HCT116 (cell line): ENCODE results near the gene CAPRIN2. TPM values are rescaled to one million over a fixed set of nuclear protein-coding genes. Genes with fewer than 3 reads are reported as not detected.
A peak's percentile ranks its signal among the peaks of the same experiment; 100 is the strongest.

Source experiments
- ATAC-seq: fragments of 200-7000 bp; cut with Tn5 transposase; 2 replicates; pipeline ENCODE4 v1.9.1; 2020; ENCODE audit warnings: mild to moderate bottlenecking, moderate library complexity
- BruUV-seq: library from RNA; stranded (reverse); fragments of 400-500 nt; replicated peaks from 2 replicates; lab custom pipeline; 2021; lab: Mats Ljungman, UMichigan
- CTCF ChIA-PET: fragments of 300-600 bp; sonication (Branson Sonifier 250); formaldehyde crosslinking; loops from one replicate; lab custom pipeline; 2021; ENCODE audit warnings: antibody characterized with exemption; lab: Charles Lee
- POLR2A ChIA-PET: fragments of 300-600, 350-600 bp; sonication (Branson Sonifier 250); formaldehyde crosslinking; loops from one replicate; lab custom pipeline; 2021; ENCODE audit warnings: antibody characterized with exemption; lab: Charles Lee
- RAD21 ChIA-PET, 2 experiments: fragments of 300-600 bp; sonication (Branson Sonifier 250); formaldehyde crosslinking; loops; one replicate each; lab custom pipeline; 2023; ENCODE audit warnings: low total read pairs in 2 of 2; ENCODE audit not compliant: uncharacterized antibody in 2 of 2, unreplicated experiment in 2 of 2, low non-redundant PET in 1 of 2; lab: Charles Lee
- DNase-seq: peaks from one replicate; pipeline ENCODE4 v3.0.0-alpha.2; 2010; ENCODE audit warnings: low read depth, low spot score
- H2AFZ ChIP-seq: fragments of 200-600 bp; shearing (Covaris generic), sonication (generic); 2 replicates; pipeline ENCODE4 v1.6.1; 2017; ENCODE audit warnings: low read depth, mixed run types, mixed read lengths, antibody characterized with exemption, low read length; ENCODE audit not compliant: poor library complexity, severe bottlenecking
- H3K27ac ChIP-seq: 2 replicates; pipeline ENCODE4 v1.5.1; 2012; ENCODE audit warnings: low read depth, low read length
- H3K27me3 ChIP-seq: fragments of 200-600 bp; sonication (generic); 2 replicates; pipeline ENCODE4 v1.6.1; 2016; ENCODE audit warnings: mixed run types, low read length, mixed read lengths; ENCODE audit not compliant: insufficient read depth
- H3K36me3 ChIP-seq, 2 experiments: fragments of 200-500 bp in 1 of 2; fragments of 200-600 bp in 1 of 2; sonication (Bioruptor generic) in 1 of 2; sonication (generic) in 1 of 2; 2 replicates each; pipeline versions ENCODE4 v1.5.1 to v1.6.1; 2014 to 2016; ENCODE audit warnings: low read length in 2 of 2, inconsistent platforms in 1 of 2, mixed read lengths in 1 of 2, mixed run types in 1 of 2; ENCODE audit not compliant: insufficient read depth in 2 of 2, control insufficient read depth in 1 of 2
- H3K4me1 ChIP-seq, 2 experiments: fragments of 200-600 bp in 1 of 2; sonication (generic) in 1 of 2; 2 replicates each; pipeline versions ENCODE4 v1.5.1 to v1.6.1; 2012 to 2017; ENCODE audit warnings: low read length in 2 of 2, inconsistent platforms in 1 of 2, mild to moderate bottlenecking in 1 of 2, mixed read lengths in 1 of 2, mixed run types in 1 of 2, moderate library complexity in 1 of 2; ENCODE audit not compliant: insufficient read depth in 2 of 2, control insufficient read depth in 1 of 2
- H3K4me2 ChIP-seq: fragments of 200-600 bp; sonication (generic); 2 replicates; pipeline ENCODE4 v1.6.1; 2017; ENCODE audit warnings: mixed run types, low read length, mixed read lengths
- H3K4me3 ChIP-seq, 2 experiments: fragments of 200-600 bp in 1 of 2; sonication (generic) in 1 of 2; replicated peaks in 1 of 2; 2 replicates each; pipeline ENCODE4 v1.5.1; 2011 to 2016; ENCODE audit warnings: low read length in 2 of 2, control low read depth in 1 of 2, low read depth in 1 of 2, mild to moderate bottlenecking in 1 of 2, mixed read lengths in 1 of 2, mixed run types in 1 of 2
- H3K79me2 ChIP-seq: fragments of 200-600 bp; sonication (generic); 2 replicates; pipeline ENCODE4 v1.6.1; 2017; ENCODE audit warnings: mild to moderate bottlenecking, mixed run types, low read length, moderate library complexity, mixed read lengths; ENCODE audit not compliant: insufficient read depth
- H3K9ac ChIP-seq: fragments of 200-600 bp; sonication (generic); 2 replicates; pipeline ENCODE4 v1.6.1; 2016; ENCODE audit warnings: low read length, mixed read lengths
- H3K9me2 ChIP-seq: fragments of 200-600 bp; sonication (generic), shearing (Covaris generic); 2 replicates; pipeline ENCODE4 v1.6.1; 2017; ENCODE audit warnings: mixed run types, mild to moderate bottlenecking, moderate library complexity; ENCODE audit not compliant: insufficient read depth
- H3K9me3 ChIP-seq, 2 experiments: fragments of 200-500 bp in 1 of 2; fragments of 200-600 bp in 1 of 2; sonication (Bioruptor generic) in 1 of 2; sonication (generic) in 1 of 2; 2 replicates each; pipeline ENCODE4 v1.6.1; 2014 to 2017; ENCODE audit warnings: low read length in 2 of 2, mixed read lengths in 2 of 2, inconsistent platforms in 1 of 2, low read depth in 1 of 2, mild to moderate bottlenecking in 1 of 2, mixed run types in 1 of 2, moderate library complexity in 1 of 2; ENCODE audit not compliant: control insufficient read depth in 1 of 2, insufficient read depth in 1 of 2
- H4K20me1 ChIP-seq: fragments of 200-600 bp; sonication (generic), shearing (Covaris generic); 2 replicates; pipeline ENCODE4 v1.6.1; 2017; ENCODE audit warnings: mixed run types, mild to moderate bottlenecking, moderate library complexity; ENCODE audit not compliant: insufficient read depth
- CBX3 ChIP-seq: IDR thresholded peaks from 2 replicates; pipeline ENCODE4 v1.6.1; 2012; ENCODE audit warnings: low read depth
- CEBPB ChIP-seq: IDR thresholded peaks from 2 replicates; pipeline ENCODE4 v1.6.1; 2012; ENCODE audit warnings: low read depth
- EGR1 ChIP-seq: IDR thresholded peaks from 2 replicates; pipeline ENCODE4 v1.6.1; 2012; ENCODE audit warnings: low read depth
- EZH2 ChIP-seq: fragments of 200-600 bp; sonication (generic); IDR thresholded peaks from 2 replicates; pipeline ENCODE4 v1.6.1; 2017; ENCODE audit warnings: antibody characterized with exemption, mixed run types
- POLR2AphosphoS5 ChIP-seq: IDR thresholded peaks from 2 replicates; pipeline ENCODE4 v1.6.1; 2011; ENCODE audit warnings: mild to moderate bottlenecking, low read depth, low read length, moderate library complexity
- REST ChIP-seq: IDR thresholded peaks from 2 replicates; pipeline ENCODE4 v1.6.1; 2012; ENCODE audit warnings: low read depth
- SP1 ChIP-seq: IDR thresholded peaks from 2 replicates; pipeline ENCODE4 v1.6.1; 2012; ENCODE audit warnings: low read depth
- YY1 ChIP-seq: IDR thresholded peaks from 2 replicates; pipeline ENCODE4 v1.6.1; 2011; ENCODE audit warnings: low read length, low read depth, moderate library complexity, mild to moderate bottlenecking; ENCODE audit not compliant: insufficient replicate concordance; ENCODE audit errors: extremely low read depth
- ZFX ChIP-seq: fragments of 450-650 bp; IDR thresholded peaks from 2 replicates; pipeline ENCODE4 v1.6.1; 2017
- intact Hi-C: fragments of 100-400 bp; cut with micrococcal nuclease; formaldehyde crosslinking; loops from 2 replicates; pipeline ENCODE4 v1.10.0; 2022
- total RNA-seq: library from RNA; stranded (reverse); gene quantifications from one replicate; pipeline ENCODE4 v1.2.1, GENCODE V29; 2021; ENCODE audit not compliant: unreplicated experiment

CAPRIN2 gene
- total RNA-seq, 1 experiment from 2014 or later: 30.8 TPM

DNA sequence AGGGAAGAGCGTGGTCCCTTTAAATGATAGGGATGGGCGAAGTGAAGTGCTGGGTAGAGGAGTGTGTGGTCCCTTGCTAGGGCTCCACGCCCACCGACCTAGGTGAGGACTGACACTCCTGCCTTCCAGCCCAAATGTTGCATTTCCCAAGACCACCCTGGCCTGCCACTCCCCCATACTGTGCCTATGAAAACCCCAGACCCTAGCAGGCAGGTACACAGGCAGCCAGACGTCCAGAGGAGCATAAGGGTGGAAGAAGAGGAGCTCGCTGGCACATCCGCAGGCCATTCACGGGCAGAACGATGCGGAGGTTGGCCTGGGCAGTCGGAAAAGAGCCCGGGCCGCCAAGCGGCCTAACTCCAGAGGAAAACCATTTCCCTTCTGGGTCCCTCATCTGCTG, 58.3 kb downstream of the CAPRIN2 start:
- Histone ChIP-seq H3K79me2 (peaks cover 39% of the 10 kb centered on the region), H4K20me1 (no peaks in the 10 kb centered on the region), H3K9me3 (no peaks in the 10 kb centered on the region), H3K27ac (no peak overlapping the region), H3K4me3 (peak overlapping the region; percentile 88 to 98), H3K36me3 (no peaks in the 10 kb centered on the region), H3K27me3 (no peaks in the 10 kb centered on the region), H2AFZ (peak overlapping the region; percentile 86), H3K9ac (peak overlapping the region; percentile 81), H3K4me2 (peak overlapping the region; percentile 93), H3K4me1 (peaks cover 12 to 26% of the 10 kb centered on the region in 2 experiments; a peak in 3 of 4 replicates), H3K9me2 (no peaks in the 10 kb centered on the region)
- ATAC-seq (peak; percentile 34), DNase-seq (no peak)
- no TSS peak for BruUV-seq
- TF ChIP-seq EZH2 (no peak), POLR2AphosphoS5 (no peak), REST (no peak), ZFX (no peak), EGR1 (no peak), CBX3 (no peak), CEBPB (no peak), SP1 (no peak), YY1 (no peak)
- intact Hi-C loops: loop anchor here (5.0 kb wide), 2 partner anchors 61 to 101 kb away; no protein-coding TSS in a partner anchor
- POLR2A ChIA-PET: interaction anchor here (0.8 to 1.3 kb wide), 3 partner anchors 26 to 100 kb away, joined by 3 to 4 read pairs (median 3); no protein-coding TSS in a partner anchor
- RAD21 ChIA-PET: no interaction called here
- CTCF ChIA-PET: no interaction called here
